ENCODE measurements around the gene CRIM1.

Gene CRIM1

DNA sequence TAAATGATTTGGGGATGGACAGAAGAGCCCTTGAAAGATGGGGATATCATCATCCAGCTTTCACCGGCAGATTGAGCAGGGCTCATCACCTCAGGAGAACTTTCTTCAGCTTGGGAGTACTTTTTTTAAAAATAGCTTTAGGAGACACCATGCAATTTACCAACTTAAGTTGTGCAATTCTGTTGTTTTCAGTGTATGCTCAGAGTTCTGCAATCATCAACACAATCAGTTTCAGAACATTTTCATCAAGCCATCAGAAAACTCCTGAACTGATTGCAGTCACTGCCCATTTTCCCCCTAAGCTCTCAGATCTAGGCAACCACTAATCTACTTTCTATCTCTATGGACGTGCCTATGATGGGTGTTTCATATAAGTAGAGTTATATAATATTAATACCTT is 117.7 kb downstream of the CRIM1 start:
- TF ChIP-seq EZH2 (IDR thresholded peaks at IDR 0.05; ENCODE audit: borderline replicate concordance, low read depth, low read length, severe bottlenecking): no peak
- TF ChIP-seq, protein P1, sequence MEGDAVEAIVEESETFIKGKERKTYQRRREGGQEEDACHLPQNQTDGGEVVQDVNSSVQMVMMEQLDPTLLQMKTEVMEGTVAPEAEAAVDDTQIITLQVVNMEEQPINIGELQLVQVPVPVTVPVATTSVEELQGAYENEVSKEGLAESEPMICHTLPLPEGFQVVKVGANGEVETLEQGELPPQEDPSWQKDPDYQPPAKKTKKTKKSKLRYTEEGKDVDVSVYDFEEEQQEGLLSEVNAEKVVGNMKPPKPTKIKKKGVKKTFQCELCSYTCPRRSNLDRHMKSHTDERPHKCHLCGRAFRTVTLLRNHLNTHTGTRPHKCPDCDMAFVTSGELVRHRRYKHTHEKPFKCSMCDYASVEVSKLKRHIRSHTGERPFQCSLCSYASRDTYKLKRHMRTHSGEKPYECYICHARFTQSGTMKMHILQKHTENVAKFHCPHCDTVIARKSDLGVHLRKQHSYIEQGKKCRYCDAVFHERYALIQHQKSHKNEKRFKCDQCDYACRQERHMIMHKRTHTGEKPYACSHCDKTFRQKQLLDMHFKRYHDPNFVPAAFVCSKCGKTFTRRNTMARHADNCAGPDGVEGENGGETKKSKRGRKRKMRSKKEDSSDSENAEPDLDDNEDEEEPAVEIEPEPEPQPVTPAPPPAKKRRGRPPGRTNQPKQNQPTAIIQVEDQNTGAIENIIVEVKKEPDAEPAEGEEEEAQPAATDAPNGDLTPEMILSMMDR (IDR thresholded peaks at IDR 0.05; ENCODE audit: borderline replicate concordance, extremely low read depth, low read length, poor library complexity, severe bottlenecking): no peak
- H3K4me1 ChIP-seq (ENCODE audit: insufficient read depth, low read length): no peaks in the 10 kb centered on the region
- H3K79me2 ChIP-seq (ENCODE audit: insufficient read depth, low read length): no peaks in the 10 kb centered on the region
- H3K4me2 ChIP-seq (ENCODE audit: insufficient read depth, low read length): no peak overlapping the region
- no peak overlapping the region for H2AFZ ChIP-seq (ENCODE audit: low read depth, low read length)
- no peaks in the 10 kb centered on the region for H4K20me1 ChIP-seq (ENCODE audit: insufficient read depth, low read length)
- H3K27ac ChIP-seq (ENCODE audit: low read length): no peak overlapping the region
- no peak overlapping the region for H3K4me3 ChIP-seq (ENCODE audit: low read depth in 1 of 2, low read length in 2 of 2)
- no peaks in the 10 kb centered on the region for H3K36me3 ChIP-seq (ENCODE audit: insufficient read depth, low read length)
- H3K27me3 ChIP-seq (ENCODE audit: insufficient read depth, low read length, poor library complexity): no peaks in the 10 kb centered on the region
- no peaks in the 10 kb centered on the region for H3K9me3 ChIP-seq (ENCODE audit: insufficient read depth, low read length, severe bottlenecking)
- DNase-seq (no peak), ATAC-seq (ENCODE audit: insufficient read depth, low read depth) (no peak)
- H3K9ac ChIP-seq (ENCODE audit: low read depth, low read length): no peak overlapping the region

DNA sequence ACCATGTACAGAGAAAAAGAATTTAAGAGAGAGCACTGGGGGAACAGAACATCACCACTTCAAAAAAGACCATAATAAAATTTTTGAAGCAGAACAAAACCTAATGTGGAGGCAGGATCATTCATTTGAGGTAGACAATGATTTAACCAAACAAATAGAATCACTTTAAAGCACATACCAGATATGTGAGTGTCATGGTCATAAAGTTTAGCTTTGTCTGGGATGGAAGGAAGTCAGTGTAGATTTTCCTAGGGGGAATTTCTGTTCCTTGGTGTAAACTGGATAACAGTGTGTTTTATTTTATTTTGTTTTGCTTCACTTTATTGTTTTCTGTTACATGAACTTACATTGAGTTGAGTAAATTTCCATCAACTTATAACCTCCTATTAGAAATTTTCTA is 120.8 kb downstream of the CRIM1 start:
- no peak overlapping the region for H3K27ac ChIP-seq (ENCODE audit: low read length)
- ATAC-seq (ENCODE audit: insufficient read depth, low read depth): no peak
- no peak overlapping the region for H3K4me2 ChIP-seq (ENCODE audit: insufficient read depth, low read length)
- H3K9ac ChIP-seq (ENCODE audit: low read depth, low read length): no peak overlapping the region
- TF ChIP-seq, protein P1 (IDR thresholded peaks at IDR 0.05; ENCODE audit: borderline replicate concordance, extremely low read depth, low read length, poor library complexity, severe bottlenecking): no peak
- H3K4me3 ChIP-seq (ENCODE audit: low read depth in 1 of 2, low read length in 2 of 2): no peak overlapping the region
- no peak for DNase-seq
- H3K27me3 ChIP-seq (ENCODE audit: insufficient read depth, low read length, poor library complexity): no peaks in the 10 kb centered on the region
- H2AFZ ChIP-seq (ENCODE audit: low read depth, low read length): no peak overlapping the region
- no peaks in the 10 kb centered on the region for H3K9me3 ChIP-seq (ENCODE audit: insufficient read depth, low read length, severe bottlenecking)
- H4K20me1 ChIP-seq (ENCODE audit: insufficient read depth, low read length): no peaks in the 10 kb centered on the region
- H3K4me1 ChIP-seq (ENCODE audit: insufficient read depth, low read length): no peaks in the 10 kb centered on the region
- no peaks in the 10 kb centered on the region for H3K79me2 ChIP-seq (ENCODE audit: insufficient read depth, low read length)
- H3K36me3 ChIP-seq (ENCODE audit: insufficient read depth, low read length): no peaks in the 10 kb centered on the region

DNA sequence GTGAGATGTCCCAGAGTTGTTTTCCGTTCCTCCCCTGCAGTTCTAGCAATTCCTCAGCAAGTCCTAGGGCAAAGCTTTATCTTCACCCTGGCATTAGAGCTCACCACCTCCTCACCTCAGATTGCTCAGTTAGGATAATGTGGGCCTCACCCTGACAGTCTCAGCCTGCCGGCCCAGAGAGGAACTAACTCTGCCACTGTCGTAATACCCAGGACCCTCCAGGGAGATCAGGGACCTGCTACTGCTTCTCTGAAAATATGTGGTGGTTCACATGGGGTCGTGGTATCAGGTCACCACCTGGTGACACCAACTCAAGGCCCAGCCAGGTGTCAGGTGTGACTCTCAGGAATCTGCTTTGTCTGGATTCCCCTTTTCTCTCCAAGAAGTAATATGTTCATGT is 121.7 kb downstream of the CRIM1 start:
- DNase-seq (no peak), ATAC-seq (ENCODE audit: insufficient read depth, low read depth) (no peak)
- no peaks in the 10 kb centered on the region for H3K36me3 ChIP-seq (ENCODE audit: insufficient read depth, low read length)
- no peaks in the 10 kb centered on the region for H4K20me1 ChIP-seq (ENCODE audit: insufficient read depth, low read length)
- no peak overlapping the region for H3K9ac ChIP-seq (ENCODE audit: low read depth, low read length)
- H3K4me2 ChIP-seq (ENCODE audit: insufficient read depth, low read length): no peak overlapping the region
- H2AFZ ChIP-seq (ENCODE audit: low read depth, low read length): no peak overlapping the region
- H3K27me3 ChIP-seq (ENCODE audit: insufficient read depth, low read length, poor library complexity): no peaks in the 10 kb centered on the region
- H3K4me1 ChIP-seq (ENCODE audit: insufficient read depth, low read length): no peaks in the 10 kb centered on the region
- H3K4me3 ChIP-seq (ENCODE audit: low read depth in 1 of 2, low read length in 2 of 2): no peak overlapping the region
- H3K9me3 ChIP-seq (ENCODE audit: insufficient read depth, low read length, severe bottlenecking): no peaks in the 10 kb centered on the region
- TF ChIP-seq EZH2 (IDR thresholded peaks at IDR 0.05; ENCODE audit: borderline replicate concordance, low read depth, low read length, severe bottlenecking): no peak
- TF ChIP-seq, protein P1 (IDR thresholded peaks at IDR 0.05; ENCODE audit: borderline replicate concordance, extremely low read depth, low read length, poor library complexity, severe bottlenecking): no peak
- no peaks in the 10 kb centered on the region for H3K79me2 ChIP-seq (ENCODE audit: insufficient read depth, low read length)
- H3K27ac ChIP-seq (ENCODE audit: low read length): no peak overlapping the region

DNA sequence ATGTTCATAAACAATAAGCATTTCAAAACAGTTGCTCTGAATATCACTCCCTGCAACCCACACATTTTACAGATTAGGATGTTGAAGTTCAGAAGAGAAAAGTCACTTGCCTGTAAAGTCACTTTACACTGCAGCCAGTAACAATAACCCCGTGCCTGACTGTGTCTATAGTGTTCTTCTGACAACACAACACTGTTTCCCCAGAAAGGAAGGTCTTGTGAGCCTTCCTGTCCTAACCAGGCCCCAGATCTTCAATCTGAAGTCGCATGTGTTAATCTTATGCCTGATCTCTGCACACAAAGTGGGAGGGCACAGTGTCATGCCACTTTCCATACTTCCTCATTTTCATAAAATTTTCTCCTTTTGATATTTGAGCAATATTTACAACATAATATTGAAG is 122.2 kb downstream of the CRIM1 start:
- Histone ChIP-seq H3K4me2 (ENCODE audit: insufficient read depth, low read length) (no peak overlapping the region), H3K36me3 (ENCODE audit: insufficient read depth, low read length) (no peaks in the 10 kb centered on the region), H4K20me1 (ENCODE audit: insufficient read depth, low read length) (no peaks in the 10 kb centered on the region), H3K79me2 (ENCODE audit: insufficient read depth, low read length) (no peaks in the 10 kb centered on the region), H3K4me1 (ENCODE audit: insufficient read depth, low read length) (no peaks in the 10 kb centered on the region), H3K9me3 (ENCODE audit: insufficient read depth, low read length, severe bottlenecking) (no peaks in the 10 kb centered on the region), H3K9ac (ENCODE audit: low read depth, low read length) (no peak overlapping the region), H3K27me3 (ENCODE audit: insufficient read depth, low read length, poor library complexity) (no peaks in the 10 kb centered on the region), H3K27ac (ENCODE audit: low read length) (no peak overlapping the region), H3K4me3 (ENCODE audit: low read depth in 1 of 2, low read length in 2 of 2) (no peak overlapping the region), H2AFZ (ENCODE audit: low read depth, low read length) (no peak overlapping the region)
- no peak for ATAC-seq (ENCODE audit: insufficient read depth, low read depth)
- no peak for DNase-seq
- TF ChIP-seq, protein P1 (IDR thresholded peaks at IDR 0.05; ENCODE audit: borderline replicate concordance, extremely low read depth, low read length, poor library complexity, severe bottlenecking): no peak
- TF ChIP-seq EZH2 (IDR thresholded peaks at IDR 0.05; ENCODE audit: borderline replicate concordance, low read depth, low read length, severe bottlenecking): no peak

Data from DND-41 (cell line).